ENCODE data around the gene FMN2.
A peak's percentile ranks its signal among the peaks of the same experiment; 100 is the strongest.

The FMN2 gene

GRCh38 chr1:240486611-240487010 is 394.9 kb downstream of the FMN2 start:
- DNase-seq (ENCODE audit: low spot score) (no peak), FAIRE-seq (no peak)

- no peak for FAIRE-seq
- DNase-seq (ENCODE audit: low spot score), result no peak
Measured at GRCh38 chr1:240487493-240487892, 395.8 kb downstream of the FMN2 start.

GRCh38 chr1:240491156-240491555 is 399.5 kb downstream of the FMN2 start:
- DNase-seq (ENCODE audit: low spot score) (peak; percentile 72), FAIRE-seq (no peak)

GRCh38 chr1:240491796-240492195 is 400.1 kb downstream of the FMN2 start:
- no peak for FAIRE-seq
- DNase-seq (ENCODE audit: low spot score), result no peak

- FAIRE-seq, result no peak
Measured at GRCh38 chr1:240492832-240493440, 401.3 kb downstream of the FMN2 start.

GRCh38 chr1:240495601-240496000 is 403.9 kb downstream of the FMN2 start:
- DNase-seq (ENCODE audit: low spot score) (no peak), FAIRE-seq (no peak)

More at GRCh38 chr1:240492832-240493440, 401.3 kb downstream of the FMN2 start:
- DNase-seq (ENCODE audit: low spot score), result no peak

GRCh38 chr1:240496356-240496755 is 404.7 kb downstream of the FMN2 start:
- no peak for FAIRE-seq
- no peak for DNase-seq (ENCODE audit: low spot score)

GRCh38 chr1:240496941-240497340 is 405.3 kb downstream of the FMN2 start:
- FAIRE-seq (no peak), DNase-seq (ENCODE audit: low spot score) (no peak)

- DNase-seq (ENCODE audit: low spot score), result no peak
- FAIRE-seq, result no peak
Measured at GRCh38 chr1:240497908-240498307, 406.2 kb downstream of the FMN2 start.

GRCh38 chr1:240498335-240498734 is 406.7 kb downstream of the FMN2 start:
- FAIRE-seq (peak; percentile 59), DNase-seq (ENCODE audit: low spot score) (no peak)

- FAIRE-seq, result no peak
- peak; percentile 35 for DNase-seq (ENCODE audit: low spot score)
Measured at GRCh38 chr1:240499012-240499411, 407.3 kb downstream of the FMN2 start.

- FAIRE-seq, result no peak
- DNase-seq (ENCODE audit: low spot score), result no peak
Measured at GRCh38 chr1:240500647-240501046, 409.0 kb downstream of the FMN2 start.

GRCh38 chr1:240501115-240501514 is 409.4 kb downstream of the FMN2 start:
- DNase-seq (ENCODE audit: low spot score), result peak; percentile 45
- no peak for FAIRE-seq

GRCh38 chr1:240503036-240503435 is 411.4 kb downstream of the FMN2 start:
- DNase-seq (ENCODE audit: low spot score), result no peak
- no peak for FAIRE-seq

- FAIRE-seq (no peak), DNase-seq (ENCODE audit: low spot score) (no peak)
Measured at GRCh38 chr1:240503558-240503957, 411.9 kb downstream of the FMN2 start.

GRCh38 chr1:240506176-240506575 is 414.5 kb downstream of the FMN2 start:
- no peak for FAIRE-seq
- no peak for DNase-seq (ENCODE audit: low spot score)

- FAIRE-seq, result no peak
- no peak for DNase-seq (ENCODE audit: low spot score)
Measured at GRCh38 chr1:240508201-240508600, 416.5 kb downstream of the FMN2 start.

GRCh38 chr1:240508950-240509349 is 417.3 kb downstream of the FMN2 start:
- no peak for DNase-seq (ENCODE audit: low spot score)

GRCh38 chr1:240511789-240512188 is 420.1 kb downstream of the FMN2 start:
- DNase-seq (ENCODE audit: low spot score) (no peak), FAIRE-seq (no peak)

More at GRCh38 chr1:240508950-240509349, 417.3 kb downstream of the FMN2 start:
- FAIRE-seq, result no peak

- FAIRE-seq (no peak), DNase-seq (ENCODE audit: low spot score) (no peak)
Measured at GRCh38 chr1:240515505-240515904, 423.8 kb downstream of the FMN2 start.

GRCh38 chr1:240516069-240516468 is 424.4 kb downstream of the FMN2 start:
- no peak for DNase-seq (ENCODE audit: low spot score)

GRCh38 chr1:240517891-240518290 is 426.2 kb downstream of the FMN2 start:
- no peak for FAIRE-seq
- DNase-seq (ENCODE audit: low spot score), result no peak

More at GRCh38 chr1:240516069-240516468, 424.4 kb downstream of the FMN2 start:
- no peak for FAIRE-seq

- FAIRE-seq, result no peak
- DNase-seq (ENCODE audit: low spot score), result no peak
Measured at GRCh38 chr1:240522122-240522822, 430.6 kb downstream of the FMN2 start.

All from urothelium cell line (cell line).